ENCODE data around the gene SNX9.

- TF ChIP-seq CTCF (IDR thresholded peaks at IDR 0.05) (no peak), POLR2A (IDR thresholded peaks at IDR 0.05) (no peak)
These were observed 16.8 kb upstream of the SNX9 start for GRCh38 chr6:157806131-157806855.
